Neural progenitor cell (in vitro differentiated cells): ENCODE data around the gene ZNF148.

Experiments
- EZH2 ChIP-seq: fragments of 200-600 bp; sonication (generic); IDR thresholded peaks from 2 replicates; pipeline ENCODE4 v1.6.1; 2017; ENCODE audit warnings: antibody characterized with exemption, mild to moderate bottlenecking, moderate library complexity
- TF ChIP-seq, protein P1 (sequence below): fragments of 200-600 bp; sonication (generic); IDR thresholded peaks from 2 replicates; pipeline ENCODE4 v1.5.1; 2017; ENCODE audit warnings: antibody characterized with exemption, mild to moderate bottlenecking

DNA sequence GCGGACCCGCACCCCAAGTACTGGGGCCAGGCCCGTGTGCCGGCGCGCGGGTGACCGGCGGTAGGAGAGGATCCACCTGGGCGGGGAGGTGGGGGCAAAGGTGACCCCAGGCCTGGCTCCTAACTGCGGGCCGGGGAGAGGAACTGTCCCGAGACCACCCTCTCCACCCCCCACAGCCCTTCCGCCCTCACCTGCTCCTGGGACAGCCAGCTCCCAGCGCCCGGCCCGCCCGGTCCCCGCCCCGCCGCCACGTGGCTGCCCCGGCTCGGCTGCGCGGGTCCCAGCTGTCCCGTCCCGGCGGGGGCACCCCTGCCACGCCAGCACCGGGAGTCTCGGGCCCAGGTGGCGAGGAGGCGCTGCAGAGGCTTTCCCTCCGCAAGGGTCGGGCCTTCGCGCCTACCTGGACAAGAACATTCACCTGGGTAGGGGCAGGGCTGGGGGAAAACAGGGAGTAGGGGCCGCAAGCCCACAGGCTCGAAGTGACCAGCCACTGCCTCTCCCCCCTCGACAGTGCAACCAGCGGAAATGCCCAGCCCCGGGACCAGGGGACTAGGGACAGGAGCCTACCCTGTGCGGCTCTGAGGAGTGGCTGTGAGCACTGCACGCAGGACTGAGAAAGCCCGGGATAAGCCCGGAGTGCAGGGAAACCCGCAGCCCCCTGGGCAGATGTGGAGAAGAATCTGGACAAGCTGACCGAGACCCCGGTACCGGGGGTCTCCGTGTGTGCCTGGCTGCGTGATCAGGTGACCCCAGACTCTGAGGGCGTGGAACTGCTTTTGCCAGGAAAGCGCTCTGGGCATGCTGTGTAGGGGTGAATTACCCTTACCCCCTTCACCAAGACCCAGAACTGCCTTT lies 162.4 kb downstream of the ZNF148 start, which contains the start of gene SLC12A8:
- TF ChIP-seq EZH2 = peak; percentile 27
- TF ChIP-seq, protein P1, sequence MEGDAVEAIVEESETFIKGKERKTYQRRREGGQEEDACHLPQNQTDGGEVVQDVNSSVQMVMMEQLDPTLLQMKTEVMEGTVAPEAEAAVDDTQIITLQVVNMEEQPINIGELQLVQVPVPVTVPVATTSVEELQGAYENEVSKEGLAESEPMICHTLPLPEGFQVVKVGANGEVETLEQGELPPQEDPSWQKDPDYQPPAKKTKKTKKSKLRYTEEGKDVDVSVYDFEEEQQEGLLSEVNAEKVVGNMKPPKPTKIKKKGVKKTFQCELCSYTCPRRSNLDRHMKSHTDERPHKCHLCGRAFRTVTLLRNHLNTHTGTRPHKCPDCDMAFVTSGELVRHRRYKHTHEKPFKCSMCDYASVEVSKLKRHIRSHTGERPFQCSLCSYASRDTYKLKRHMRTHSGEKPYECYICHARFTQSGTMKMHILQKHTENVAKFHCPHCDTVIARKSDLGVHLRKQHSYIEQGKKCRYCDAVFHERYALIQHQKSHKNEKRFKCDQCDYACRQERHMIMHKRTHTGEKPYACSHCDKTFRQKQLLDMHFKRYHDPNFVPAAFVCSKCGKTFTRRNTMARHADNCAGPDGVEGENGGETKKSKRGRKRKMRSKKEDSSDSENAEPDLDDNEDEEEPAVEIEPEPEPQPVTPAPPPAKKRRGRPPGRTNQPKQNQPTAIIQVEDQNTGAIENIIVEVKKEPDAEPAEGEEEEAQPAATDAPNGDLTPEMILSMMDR = no peak
